ENCODE measurements around the gene DDX28.

DDX28 gene

GRCh38 chr16:68064791-68065365, 41.8 kb upstream of the DDX28 start:
- H3K36me3 ChIP-seq (ENCODE audit: control insufficient read depth, insufficient read depth, low read length), result peaks cover 56% of the 10 kb centered on the region
- no peaks in the 10 kb centered on the region for H3K9me3 ChIP-seq (ENCODE audit: control insufficient read depth, insufficient read depth, low read depth, low read length)
- H3K4me3 ChIP-seq (ENCODE audit: low read depth, low read length), result no peak overlapping the region
- H3K9ac ChIP-seq (ENCODE audit: low read length), result no peak overlapping the region
- no peak overlapping the region for H3K27ac ChIP-seq (ENCODE audit: low read depth, low read length)
- no peaks in the 10 kb centered on the region for H3K4me1 ChIP-seq (ENCODE audit: control insufficient read depth, insufficient read depth, low read length)
- no peaks in the 10 kb centered on the region for H3K27me3 ChIP-seq (ENCODE audit: control insufficient read depth, insufficient read depth, low read length)

GRCh38 chr16:68062910-68063393, 39.9 kb upstream of the DDX28 start:
- Histone ChIP-seq H3K27ac (ENCODE audit: low read depth, low read length) (no peak overlapping the region), H3K27me3 (ENCODE audit: control insufficient read depth, insufficient read depth, low read length) (no peaks in the 10 kb centered on the region), H3K36me3 (ENCODE audit: control insufficient read depth, insufficient read depth, low read length) (peaks cover 55% of the 10 kb centered on the region), H3K4me3 (ENCODE audit: low read depth, low read length) (no peak overlapping the region), H3K4me1 (ENCODE audit: control insufficient read depth, insufficient read depth, low read length) (no peaks in the 10 kb centered on the region), H3K9me3 (ENCODE audit: control insufficient read depth, insufficient read depth, low read depth, low read length) (no peaks in the 10 kb centered on the region), H3K9ac (ENCODE audit: low read length) (no peak overlapping the region)

GRCh38 chr16:68061396-68061795, 38.4 kb upstream of the DDX28 start:
- Histone ChIP-seq H3K9ac (ENCODE audit: low read length) (no peak overlapping the region), H3K4me1 (ENCODE audit: control insufficient read depth, insufficient read depth, low read length) (no peaks in the 10 kb centered on the region), H3K9me3 (ENCODE audit: control insufficient read depth, insufficient read depth, low read depth, low read length) (no peaks in the 10 kb centered on the region), H3K27ac (ENCODE audit: low read depth, low read length) (no peak overlapping the region), H3K36me3 (ENCODE audit: control insufficient read depth, insufficient read depth, low read length) (peaks cover 54% of the 10 kb centered on the region), H3K27me3 (ENCODE audit: control insufficient read depth, insufficient read depth, low read length) (no peaks in the 10 kb centered on the region), H3K4me3 (ENCODE audit: low read depth, low read length) (no peak overlapping the region)

GRCh38 chr16:68059804-68060203, 36.8 kb upstream of the DDX28 start:
- Histone ChIP-seq H3K36me3 (ENCODE audit: control insufficient read depth, insufficient read depth, low read length) (peaks cover 62% of the 10 kb centered on the region), H3K9ac (ENCODE audit: low read length) (no peak overlapping the region), H3K4me1 (ENCODE audit: control insufficient read depth, insufficient read depth, low read length) (no peaks in the 10 kb centered on the region), H3K9me3 (ENCODE audit: control insufficient read depth, insufficient read depth, low read depth, low read length) (no peaks in the 10 kb centered on the region), H3K4me3 (ENCODE audit: low read depth, low read length) (no peak overlapping the region), H3K27ac (ENCODE audit: low read depth, low read length) (no peak overlapping the region), H3K27me3 (ENCODE audit: control insufficient read depth, insufficient read depth, low read length) (no peaks in the 10 kb centered on the region)

GRCh38 chr16:68055395-68055794, 32.4 kb upstream of the DDX28 start:
- Histone ChIP-seq H3K27me3 (ENCODE audit: control insufficient read depth, insufficient read depth, low read length) (no peaks in the 10 kb centered on the region), H3K4me1 (ENCODE audit: control insufficient read depth, insufficient read depth, low read length) (no peaks in the 10 kb centered on the region), H3K9me3 (ENCODE audit: control insufficient read depth, insufficient read depth, low read depth, low read length) (no peaks in the 10 kb centered on the region), H3K27ac (ENCODE audit: low read depth, low read length) (no peak overlapping the region), H3K9ac (ENCODE audit: low read length) (no peak overlapping the region), H3K4me3 (ENCODE audit: low read depth, low read length) (no peak overlapping the region), H3K36me3 (ENCODE audit: control insufficient read depth, insufficient read depth, low read length) (peaks cover 61% of the 10 kb centered on the region)

GRCh38 chr16:68049449-68049848, 26.4 kb upstream of the DDX28 start:
- H3K27ac ChIP-seq (ENCODE audit: low read depth, low read length), result no peak overlapping the region
- H3K4me3 ChIP-seq (ENCODE audit: low read depth, low read length), result no peak overlapping the region
- no peak overlapping the region for H3K9ac ChIP-seq (ENCODE audit: low read length)
- H3K36me3 ChIP-seq (ENCODE audit: control insufficient read depth, insufficient read depth, low read length), result peaks cover 47% of the 10 kb centered on the region
- H3K27me3 ChIP-seq (ENCODE audit: control insufficient read depth, insufficient read depth, low read length), result no peaks in the 10 kb centered on the region
- H3K4me1 ChIP-seq (ENCODE audit: control insufficient read depth, insufficient read depth, low read length), result no peaks in the 10 kb centered on the region
- H3K9me3 ChIP-seq (ENCODE audit: control insufficient read depth, insufficient read depth, low read depth, low read length), result no peaks in the 10 kb centered on the region

- Histone ChIP-seq H3K27ac (ENCODE audit: low read depth, low read length) (no peak overlapping the region), H3K36me3 (ENCODE audit: control insufficient read depth, insufficient read depth, low read length) (peaks cover 34% of the 10 kb centered on the region), H3K9ac (ENCODE audit: low read length) (no peak overlapping the region), H3K27me3 (ENCODE audit: control insufficient read depth, insufficient read depth, low read length) (no peaks in the 10 kb centered on the region), H3K4me1 (ENCODE audit: control insufficient read depth, insufficient read depth, low read length) (no peaks in the 10 kb centered on the region), H3K4me3 (ENCODE audit: low read depth, low read length) (no peak overlapping the region), H3K9me3 (ENCODE audit: control insufficient read depth, insufficient read depth, low read depth, low read length) (no peaks in the 10 kb centered on the region)
These were observed 25.0 kb upstream of the DDX28 start for GRCh38 chr16:68047987-68048386.

- H3K4me1 ChIP-seq (ENCODE audit: control insufficient read depth, insufficient read depth, low read length), result no peaks in the 10 kb centered on the region
- H3K36me3 ChIP-seq (ENCODE audit: control insufficient read depth, insufficient read depth, low read length), result peaks cover 30% of the 10 kb centered on the region
- H3K4me3 ChIP-seq (ENCODE audit: low read depth, low read length), result no peak overlapping the region
- no peaks in the 10 kb centered on the region for H3K9me3 ChIP-seq (ENCODE audit: control insufficient read depth, insufficient read depth, low read depth, low read length)
- no peaks in the 10 kb centered on the region for H3K27me3 ChIP-seq (ENCODE audit: control insufficient read depth, insufficient read depth, low read length)
- H3K27ac ChIP-seq (ENCODE audit: low read depth, low read length), result no peak overlapping the region
- no peak overlapping the region for H3K9ac ChIP-seq (ENCODE audit: low read length)
These were observed 23.1 kb upstream of the DDX28 start for GRCh38 chr16:68046106-68046505.

- Histone ChIP-seq H3K27ac (ENCODE audit: low read depth, low read length) (no peak overlapping the region), H3K4me1 (ENCODE audit: control insufficient read depth, insufficient read depth, low read length) (no peaks in the 10 kb centered on the region), H3K4me3 (ENCODE audit: low read depth, low read length) (no peak overlapping the region), H3K27me3 (ENCODE audit: control insufficient read depth, insufficient read depth, low read length) (no peaks in the 10 kb centered on the region), H3K9me3 (ENCODE audit: control insufficient read depth, insufficient read depth, low read depth, low read length) (no peaks in the 10 kb centered on the region), H3K36me3 (ENCODE audit: control insufficient read depth, insufficient read depth, low read length) (peaks cover 21% of the 10 kb centered on the region), H3K9ac (ENCODE audit: low read length) (no peak overlapping the region)
These were observed 18.8 kb upstream of the DDX28 start for GRCh38 chr16:68041783-68042182.

GRCh38 chr16:68040506-68041288, 17.7 kb upstream of the DDX28 start:
- H3K27me3 ChIP-seq (ENCODE audit: control insufficient read depth, insufficient read depth, low read length), result no peaks in the 10 kb centered on the region
- no peaks in the 10 kb centered on the region for H3K4me1 ChIP-seq (ENCODE audit: control insufficient read depth, insufficient read depth, low read length)
- no peak overlapping the region for H3K9ac ChIP-seq (ENCODE audit: low read length)
- peaks cover 17% of the 10 kb centered on the region for H3K36me3 ChIP-seq (ENCODE audit: control insufficient read depth, insufficient read depth, low read length)
- no peak overlapping the region for H3K27ac ChIP-seq (ENCODE audit: low read depth, low read length)
- no peaks in the 10 kb centered on the region for H3K9me3 ChIP-seq (ENCODE audit: control insufficient read depth, insufficient read depth, low read depth, low read length)
- no peak overlapping the region for H3K4me3 ChIP-seq (ENCODE audit: low read depth, low read length)

GRCh38 chr16:68037841-68038597, 15.0 kb upstream of the DDX28 start:
- no peaks in the 10 kb centered on the region for H3K4me1 ChIP-seq (ENCODE audit: control insufficient read depth, insufficient read depth, low read length)
- H3K27me3 ChIP-seq (ENCODE audit: control insufficient read depth, insufficient read depth, low read length), result no peaks in the 10 kb centered on the region
- H3K9me3 ChIP-seq (ENCODE audit: control insufficient read depth, insufficient read depth, low read depth, low read length), result no peaks in the 10 kb centered on the region
- H3K4me3 ChIP-seq (ENCODE audit: low read depth, low read length), result no peak overlapping the region
- no peak overlapping the region for H3K27ac ChIP-seq (ENCODE audit: low read depth, low read length)
- peaks cover 19% of the 10 kb centered on the region for H3K36me3 ChIP-seq (ENCODE audit: control insufficient read depth, insufficient read depth, low read length)
- no peak overlapping the region for H3K9ac ChIP-seq (ENCODE audit: low read length)

All from HUES6 (cell line).